GM10248 (cell line): ENCODE measurements around the gene ECI2.

Source experiments
- CTCF ChIA-PET: fragments of 300-600 bp; sonication (Branson Sonifier 250); formaldehyde crosslinking; extraction: SDS; loops from one replicate; lab custom pipeline; 2021; ENCODE audit warnings: antibody characterized with exemption; lab: Yijun Ruan, JAX
- POLR2A ChIA-PET: fragments of 350-650 bp; sonication (Branson Sonifier 250); formaldehyde crosslinking; extraction: SDS; loops from one replicate; lab custom pipeline; 2020; ENCODE audit warnings: antibody characterized with exemption; lab: Yijun Ruan, JAX
- DNase-seq: peaks from one replicate; pipeline ENCODE4 v3.0.0; 2012; ENCODE audit errors: extremely low spot score
- CTCF ChIP-seq: IDR thresholded peaks from 2 replicates; pipeline ENCODE4 v1.5.1; 2012; ENCODE audit warnings: mild to moderate bottlenecking, low read depth; ENCODE audit errors: extremely low read depth, missing control alignments, control extremely low read depth

The ECI2 gene

GRCh38 chr6:4172368-4172767 lies 37.0 kb upstream of the ECI2 start:
- DNase-seq = no peak
- ChIA-PET POLR2A (no interaction called here), CTCF (interaction anchor here (1.4 kb wide), 1 partner anchor 38 kb away, joined by 5 read pairs; no protein-coding TSS in a partner anchor)
- TF ChIP-seq CTCF = no peak

- no peak for DNase-seq
- ChIA-PET CTCF (interaction anchor here (1.2 kb wide), 1 partner anchor 14 kb away, joined by 4 read pairs; no protein-coding TSS in a partner anchor), POLR2A (no interaction called here)
- no peak for TF ChIP-seq CTCF
Measured at GRCh38 chr6:4170297-4170696, 34.9 kb upstream of the ECI2 start.

- no peak for DNase-seq
- no peak for TF ChIP-seq CTCF
- ChIA-PET CTCF (no interaction called here), POLR2A (no interaction called here)
Measured at GRCh38 chr6:4169028-4169789, 33.8 kb upstream of the ECI2 start.

- POLR2A ChIA-PET = no interaction called here
- TF ChIP-seq CTCF = no peak
- DNase-seq = no peak
- CTCF ChIA-PET = no interaction called here
Measured at GRCh38 chr6:4167833-4168232, 32.5 kb upstream of the ECI2 start.

- no peak for TF ChIP-seq CTCF
- ChIA-PET POLR2A (no interaction called here), CTCF (no interaction called here)
- no peak for DNase-seq
Measured at GRCh38 chr6:4167123-4167522, 31.7 kb upstream of the ECI2 start.

GRCh38 chr6:4164456-4164855 lies 29.1 kb upstream of the ECI2 start:
- DNase-seq = no peak
- ChIA-PET POLR2A (no interaction called here), CTCF (no interaction called here)
- no peak for TF ChIP-seq CTCF
